ENCODE results near the gene ETAA1. TPM values are rescaled to one million over a fixed set of nuclear protein-coding genes. Genes with fewer than 3 reads are reported as not detected.

Gene ETAA1
- total RNA-seq, 1 donor from 2014 or later, result 24.3 TPM

DNA sequence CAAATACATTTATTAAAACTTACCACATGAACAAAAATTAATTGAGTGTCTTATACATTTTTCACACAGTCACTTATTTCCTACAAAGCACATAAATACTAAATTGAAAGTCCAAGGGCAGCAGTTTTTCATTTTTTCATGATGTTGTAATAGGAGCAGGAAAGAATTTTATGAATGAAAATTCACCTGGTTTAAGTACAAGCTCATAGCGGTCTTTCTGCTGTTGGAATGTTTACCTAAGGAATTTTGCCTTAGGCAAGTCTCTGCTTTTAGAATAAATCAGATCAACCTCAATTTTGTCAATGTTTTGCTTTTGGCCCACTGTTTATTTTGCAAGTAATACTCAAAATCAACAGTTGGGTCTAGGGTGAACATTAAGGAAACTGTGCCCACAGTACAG, 40.0 kb downstream of the ETAA1 start:
- no peak for DNase-seq (ENCODE audit: low read depth)

DNA sequence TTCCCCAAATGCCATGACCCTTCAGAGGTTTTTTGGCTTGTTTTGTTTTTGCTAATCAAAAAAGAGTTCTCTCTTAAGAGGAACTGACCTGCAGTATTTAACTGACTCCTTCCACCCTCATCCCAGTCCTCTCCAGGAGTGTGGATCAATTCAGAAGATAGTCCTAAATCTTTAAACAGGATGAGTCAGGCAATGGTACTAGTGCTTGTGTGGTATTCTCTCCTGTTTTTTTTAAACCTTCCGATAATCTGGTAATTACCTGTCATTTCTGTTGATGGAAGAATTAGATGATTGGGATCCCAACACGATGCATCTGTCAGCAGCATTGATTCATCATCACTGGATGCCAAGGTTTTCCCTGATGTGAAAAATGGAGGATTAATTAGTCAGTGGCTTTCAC, 41.2 kb downstream of the ETAA1 start:
- DNase-seq (ENCODE audit: low read depth), result no peak

DNA sequence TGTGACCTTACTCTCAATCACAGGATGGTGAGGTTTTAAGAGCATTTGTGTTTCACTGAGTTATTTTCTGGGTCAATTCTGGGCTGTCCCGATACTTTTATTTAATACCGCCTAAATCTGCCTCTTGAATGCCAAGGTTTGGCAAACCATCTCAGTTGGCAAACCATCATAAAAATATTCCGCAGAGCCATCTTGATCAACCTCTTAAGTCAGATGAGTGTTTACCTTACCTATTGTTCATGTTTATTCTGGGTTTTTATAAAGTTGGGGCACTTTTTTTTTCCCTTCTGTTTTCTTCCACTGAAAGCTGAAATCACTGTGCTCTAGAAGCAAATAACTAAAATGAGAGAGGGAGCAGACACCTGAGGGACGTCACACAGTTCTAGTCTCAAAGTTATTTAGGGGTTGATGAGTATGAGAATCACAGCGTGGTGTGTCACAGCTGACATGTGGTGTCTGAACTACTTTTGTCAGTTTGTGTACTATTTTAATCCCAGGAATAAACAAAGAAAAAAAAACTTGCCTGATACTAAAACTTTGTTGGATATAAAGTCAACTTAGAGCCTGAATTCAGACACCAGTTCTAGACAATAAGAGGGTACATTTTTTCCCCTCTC, 48.6 kb downstream of the ETAA1 start:
- DNase-seq (ENCODE audit: low read depth), result peak; percentile 81

DNA sequence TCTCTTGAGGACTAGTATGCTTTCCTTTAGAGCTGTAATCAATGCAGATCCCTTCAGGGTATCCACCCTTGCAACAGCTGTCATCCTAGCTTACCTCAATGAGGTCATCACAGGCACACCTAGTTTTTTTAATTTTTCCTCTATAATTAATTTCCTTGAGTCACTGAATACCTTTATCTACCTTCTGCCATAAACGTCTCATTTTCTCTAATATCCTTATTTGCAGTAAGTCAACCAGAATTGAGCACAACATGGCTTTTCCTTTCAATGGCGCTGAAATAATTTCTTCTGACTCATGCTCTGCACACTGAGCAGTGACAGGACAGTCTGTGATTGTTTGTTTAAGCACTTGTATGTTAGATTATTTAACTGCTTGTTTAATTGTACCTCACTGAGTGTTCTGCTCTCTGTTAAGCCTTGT, 49.4 kb downstream of the ETAA1 start:
- DNase-seq (ENCODE audit: low read depth), result peak; percentile 57

DNA sequence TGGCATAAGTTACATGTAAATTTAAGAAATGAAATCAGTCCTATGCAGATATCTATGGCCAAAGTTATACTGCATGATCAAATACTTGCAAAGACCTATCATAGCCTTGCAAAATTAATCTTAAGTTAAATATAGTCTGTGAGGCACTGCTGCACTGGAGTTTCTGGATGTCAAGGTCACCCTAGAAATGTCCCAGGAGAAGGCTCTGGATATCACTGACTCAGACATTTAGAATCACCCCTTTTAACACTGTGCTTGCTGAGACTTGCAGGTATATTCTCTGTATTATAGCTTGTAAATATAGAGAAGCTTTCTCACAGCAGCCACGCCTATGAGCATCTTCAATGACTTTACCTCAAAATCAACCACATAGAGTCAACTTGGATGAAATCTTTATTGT, 51.5 kb downstream of the ETAA1 start:
- peak; percentile 61 for DNase-seq (ENCODE audit: low read depth)

DNA sequence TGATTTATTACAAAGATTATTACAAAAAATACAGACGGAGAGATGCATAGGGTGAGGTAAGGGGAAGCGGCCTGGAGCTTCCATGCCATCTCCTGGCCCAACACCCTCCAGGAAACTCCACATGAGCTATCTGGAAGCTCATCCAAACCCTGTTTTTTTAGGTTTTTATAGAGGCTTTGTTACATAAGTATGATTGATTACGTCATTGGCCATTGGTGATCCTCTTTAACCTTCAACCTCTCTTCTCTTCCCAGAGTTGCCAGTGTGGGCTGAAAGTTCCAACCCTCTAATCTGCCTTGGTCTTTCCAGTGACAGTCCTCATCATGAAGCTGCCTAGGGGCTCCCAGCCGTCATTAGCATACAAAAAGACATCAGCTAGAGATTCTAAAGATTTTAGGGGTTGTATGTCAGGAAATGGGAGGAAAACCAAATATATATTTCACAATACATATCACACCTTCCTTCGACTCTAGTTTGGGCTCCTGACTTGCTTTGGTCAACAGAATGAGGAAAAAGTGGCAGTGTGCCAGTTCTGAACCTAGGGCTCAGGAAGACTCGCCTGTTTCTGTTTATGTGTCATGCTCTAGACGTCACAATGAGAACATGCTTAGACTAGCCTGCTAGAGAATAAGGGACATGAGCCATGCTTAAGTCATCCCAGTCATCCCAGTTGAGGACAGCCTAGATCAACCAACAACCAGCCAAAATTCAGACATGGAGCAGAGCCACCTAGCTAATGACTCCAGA, 54.1 kb downstream of the ETAA1 start:
- DNase-seq (ENCODE audit: low read depth), result peak; percentile 84

DNA sequence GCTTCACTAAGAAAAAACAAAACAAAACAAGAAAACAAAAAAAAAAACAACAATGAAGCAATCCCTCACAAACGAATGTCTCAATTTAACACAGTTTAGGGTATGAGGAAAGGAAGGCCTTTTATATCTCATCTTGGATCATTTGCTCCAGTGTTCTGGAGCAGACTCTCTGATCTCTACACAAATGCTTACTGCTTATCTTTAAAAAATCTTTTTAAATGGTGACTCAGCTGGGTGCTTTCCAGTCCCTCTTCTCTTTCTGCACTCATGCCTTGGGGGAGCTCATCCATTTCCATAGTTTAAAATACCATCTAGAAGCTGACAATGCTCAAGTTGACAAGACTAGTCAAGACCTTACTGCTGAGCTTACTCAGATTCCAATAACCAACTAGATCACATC, 56.2 kb downstream of the ETAA1 start:
- DNase-seq (ENCODE audit: low read depth), result no peak

DNA sequence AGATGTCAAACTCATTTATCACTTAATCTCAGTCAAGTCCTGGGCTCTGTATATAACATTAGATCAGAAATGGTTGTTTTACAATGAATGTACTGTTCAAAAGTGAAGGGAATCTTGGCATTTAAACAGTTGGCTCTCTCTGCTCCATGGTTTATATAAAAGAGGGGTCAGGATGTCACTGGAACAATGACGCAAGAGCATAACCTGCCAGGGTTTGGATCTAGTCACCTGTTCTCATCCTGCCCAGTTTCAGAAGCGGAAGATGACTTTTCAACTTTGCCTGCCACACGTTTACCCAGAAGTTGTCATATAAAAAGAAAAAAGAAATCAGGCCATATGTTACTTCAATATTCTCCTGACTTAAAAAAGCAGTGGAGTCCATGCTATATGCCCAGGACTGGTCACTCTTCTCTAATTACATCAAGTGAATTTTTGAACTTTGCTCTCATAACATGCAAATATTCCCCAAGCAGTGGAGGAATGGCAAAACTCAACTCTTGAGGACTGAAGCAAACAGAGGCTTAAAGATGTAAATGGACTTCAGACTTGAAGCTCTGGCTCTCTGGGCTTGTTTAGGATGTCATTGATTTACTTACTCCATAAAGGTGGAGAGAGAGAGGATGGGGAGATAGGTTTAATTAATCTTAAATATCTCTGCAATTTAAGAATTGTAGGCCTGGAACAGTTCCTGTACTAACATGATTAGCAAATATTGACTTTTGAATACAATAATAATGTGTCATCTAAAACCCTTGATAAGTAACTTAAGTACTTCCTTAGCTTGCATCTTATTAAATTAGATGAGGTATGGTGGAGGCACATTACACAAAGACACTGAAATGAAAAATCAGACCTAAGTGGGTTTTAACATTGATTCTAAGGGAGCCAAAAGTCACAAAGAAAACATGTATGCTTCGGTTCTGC, 58.3 kb downstream of the ETAA1 start:
- no peak for DNase-seq (ENCODE audit: low read depth)

DNA sequence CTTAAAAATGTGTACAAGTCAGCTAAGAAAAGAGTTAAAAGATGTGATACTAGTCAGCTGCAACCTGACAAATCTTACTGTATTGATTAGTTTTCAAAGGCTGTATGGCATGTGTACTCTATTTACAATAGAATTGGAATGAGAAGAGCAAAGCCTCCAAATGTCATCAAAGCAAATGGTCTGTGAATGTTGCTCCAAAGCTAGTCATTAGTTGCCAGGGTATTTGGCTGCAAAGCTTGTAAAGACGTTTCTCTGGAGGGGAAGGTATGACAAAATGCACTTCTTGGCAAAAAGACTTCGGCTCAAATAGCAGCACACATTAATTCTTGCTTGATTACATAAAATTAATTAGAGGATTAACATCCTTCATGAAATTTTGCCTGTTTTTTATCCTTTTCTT, 59.3 kb downstream of the ETAA1 start:
- no peak for DNase-seq (ENCODE audit: low read depth)

DNA sequence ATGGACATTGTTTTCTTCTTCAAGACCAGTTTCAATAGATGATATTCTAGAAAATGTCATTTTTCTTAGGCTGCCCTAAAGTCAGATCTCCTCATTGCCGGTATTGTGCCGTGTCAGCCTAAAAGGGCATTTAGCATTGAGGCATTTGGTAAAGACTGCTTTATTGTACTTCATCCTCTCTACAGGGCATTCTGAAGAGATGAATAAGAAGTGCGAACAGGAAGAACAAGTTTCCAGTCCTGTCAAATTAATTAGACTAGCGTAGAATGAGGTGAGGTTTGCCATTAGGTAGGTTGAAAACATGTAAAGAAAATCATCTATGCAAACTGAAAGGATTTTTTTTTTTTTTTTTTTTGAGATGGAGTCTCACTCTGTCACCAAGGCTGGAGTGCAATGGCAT, 60.6 kb downstream of the ETAA1 start:
- no peak for DNase-seq (ENCODE audit: low read depth)

DNA sequence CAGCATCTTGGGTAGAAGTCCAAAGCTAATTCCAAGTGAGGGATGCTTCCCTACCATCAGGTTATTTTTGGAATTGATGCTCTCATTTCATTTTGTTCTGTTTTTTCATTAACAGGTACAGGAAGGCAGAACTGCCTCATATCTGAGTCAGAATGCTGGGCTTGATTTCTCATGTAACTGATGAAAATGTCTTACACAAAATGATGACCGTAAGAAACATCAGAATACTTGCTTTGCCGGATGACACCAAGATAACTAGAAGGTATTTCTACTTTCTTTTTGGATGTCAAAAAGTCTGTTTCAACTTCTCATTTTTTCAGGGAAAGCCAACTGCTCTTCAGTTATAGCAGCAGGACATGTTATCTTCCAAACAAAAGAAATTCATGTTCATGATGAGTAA, 62.6 kb downstream of the ETAA1 start:
- no peak for DNase-seq (ENCODE audit: low read depth)

Data from myocyte (in vitro differentiated cells).